ENCODE results near the gene ZP1. TPM values are rescaled to one million over a fixed set of nuclear protein-coding genes. Genes with fewer than 3 reads are reported as not detected.
A peak's percentile ranks its signal among the peaks of the same experiment; 100 is the strongest.

ZP1 gene
- total RNA-seq, 1 donor from 2014 or later = not detected

DNA sequence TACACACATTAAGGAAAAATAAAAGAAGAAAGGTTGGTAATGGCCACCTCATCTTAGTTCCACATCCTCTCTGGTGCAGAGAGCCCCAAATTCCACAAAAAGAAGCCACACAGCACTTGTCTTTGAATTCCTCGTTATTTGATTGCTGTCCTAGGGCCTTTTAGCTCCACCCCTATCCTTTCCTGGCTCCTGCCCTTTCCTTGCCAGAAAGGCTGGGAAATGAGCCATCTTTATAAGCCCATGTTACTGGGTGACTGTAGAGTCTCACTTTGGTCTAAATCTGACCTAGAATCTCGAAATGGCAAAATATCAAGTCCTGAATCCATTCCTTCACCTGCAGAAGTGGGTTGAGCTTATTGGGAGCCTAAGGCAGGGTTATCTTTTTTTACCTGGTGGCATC is 52.6 kb downstream of the ZP1 start:
- Mint-ChIP-seq H3K27me3 (peaks cover 2% of the 10 kb centered on the region), H3K9me3 (no peaks in the 10 kb centered on the region), H3K4me3 (no peak overlapping the region), H3K4me1 (peaks cover 31% of the 10 kb centered on the region), H3K36me3 (ENCODE audit: low read depth) (peaks cover 44% of the 10 kb centered on the region), H3K27ac (no peak overlapping the region)
- DNase-seq = no peak
- intact Hi-C loops (cut with micrococcal nuclease) = loop anchor here (5.0 to 10.0 kb wide), 2 partner anchors 105 to 192 kb away; no protein-coding TSS in a partner anchor

DNA sequence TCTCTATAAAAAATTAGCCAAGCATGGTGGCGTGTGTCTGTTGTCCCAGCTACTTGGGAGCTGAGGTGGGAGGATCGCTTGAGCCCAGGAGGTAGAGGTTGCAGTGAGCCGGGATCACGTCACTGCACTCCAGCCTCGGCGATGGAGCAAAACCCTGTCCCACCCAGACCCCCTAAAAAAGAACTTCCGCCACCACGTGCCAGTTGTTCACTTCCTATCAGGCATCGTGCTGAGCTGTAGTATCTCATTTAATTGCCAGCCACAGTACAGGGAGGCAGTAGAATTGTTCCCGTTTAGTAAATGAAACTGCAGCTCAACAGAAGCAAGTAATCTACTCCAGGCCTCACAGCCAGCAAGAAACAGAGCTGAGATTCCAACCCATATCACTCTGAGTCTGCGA is 53.9 kb downstream of the ZP1 start:
- no peaks in the 10 kb centered on the region for H3K9me3 Mint-ChIP-seq
- no peak for DNase-seq
- no peak overlapping the region for H3K27ac Mint-ChIP-seq
- no peak overlapping the region for H3K4me3 Mint-ChIP-seq
- peaks cover 15% of the 10 kb centered on the region for H3K27me3 Mint-ChIP-seq
- peaks cover 30% of the 10 kb centered on the region for H3K4me1 Mint-ChIP-seq
- peaks cover 37% of the 10 kb centered on the region for H3K36me3 Mint-ChIP-seq (ENCODE audit: low read depth)
- intact Hi-C loops (cut with micrococcal nuclease) = no loop called here

DNA sequence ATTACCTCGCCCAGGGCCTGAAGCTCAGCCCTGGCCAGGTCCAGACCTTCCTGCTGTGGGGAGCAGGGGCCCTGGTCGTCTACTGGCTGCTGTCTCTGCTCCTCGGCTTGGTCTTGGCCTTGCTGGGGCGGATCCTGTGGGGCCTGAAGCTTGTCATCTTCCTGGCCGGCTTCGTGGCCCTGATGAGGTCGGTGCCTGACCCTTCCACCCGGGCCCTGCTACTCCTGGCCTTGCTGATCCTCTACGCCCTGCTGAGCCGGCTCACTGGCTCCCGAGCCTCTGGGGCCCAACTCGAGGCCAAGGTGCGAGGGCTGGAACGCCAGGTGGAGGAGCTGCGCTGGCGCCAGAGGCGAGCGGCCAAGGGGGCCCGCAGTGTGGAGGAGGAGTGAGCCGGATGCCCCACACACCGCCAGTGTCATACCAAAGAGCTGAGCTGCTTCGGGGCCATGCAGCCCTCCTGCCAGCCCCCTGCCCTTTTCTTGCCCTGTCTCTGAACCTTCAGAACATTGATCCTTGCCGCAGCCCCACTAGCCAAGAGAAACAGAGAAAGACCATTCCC is 54.5 kb downstream of the ZP1 start:
- intact Hi-C loops (cut with micrococcal nuclease) = no loop called here
- Mint-ChIP-seq H3K36me3 (ENCODE audit: low read depth) (peaks cover 37% of the 10 kb centered on the region), H3K4me1 (peaks cover 26% of the 10 kb centered on the region), H3K9me3 (no peaks in the 10 kb centered on the region), H3K4me3 (no peak overlapping the region), H3K27me3 (peaks cover 21% of the 10 kb centered on the region), H3K27ac (no peak overlapping the region)
- no peak for DNase-seq

DNA sequence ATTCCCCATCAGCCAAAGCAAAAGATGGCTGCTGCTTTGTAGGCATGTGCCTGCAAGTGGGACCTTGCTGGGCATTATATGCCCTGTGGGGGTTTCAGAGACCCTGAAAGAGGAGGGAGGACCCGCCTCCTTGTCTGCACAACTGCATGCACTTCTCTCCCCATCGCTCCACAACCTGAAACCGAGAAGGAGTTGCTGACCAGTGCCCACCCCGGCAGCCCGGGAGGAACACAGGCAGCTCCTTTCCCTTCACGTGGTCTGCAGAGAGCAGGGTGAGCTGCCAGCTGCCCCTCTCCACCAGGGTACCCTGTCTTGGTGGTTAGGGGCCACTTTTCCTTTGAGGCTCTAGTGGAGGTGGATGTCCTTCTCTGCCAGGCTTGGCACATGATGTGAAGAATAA is 55.6 kb downstream of the ZP1 start:
- H3K4me1 Mint-ChIP-seq = peaks cover 20% of the 10 kb centered on the region
- H3K4me3 Mint-ChIP-seq = no peak overlapping the region
- peaks cover 32% of the 10 kb centered on the region for H3K36me3 Mint-ChIP-seq (ENCODE audit: low read depth)
- intact Hi-C loops (cut with micrococcal nuclease) = no loop called here
- H3K27me3 Mint-ChIP-seq = peaks cover 27% of the 10 kb centered on the region
- no peaks in the 10 kb centered on the region for H3K9me3 Mint-ChIP-seq
- DNase-seq = no peak
- H3K27ac Mint-ChIP-seq = no peak overlapping the region

DNA sequence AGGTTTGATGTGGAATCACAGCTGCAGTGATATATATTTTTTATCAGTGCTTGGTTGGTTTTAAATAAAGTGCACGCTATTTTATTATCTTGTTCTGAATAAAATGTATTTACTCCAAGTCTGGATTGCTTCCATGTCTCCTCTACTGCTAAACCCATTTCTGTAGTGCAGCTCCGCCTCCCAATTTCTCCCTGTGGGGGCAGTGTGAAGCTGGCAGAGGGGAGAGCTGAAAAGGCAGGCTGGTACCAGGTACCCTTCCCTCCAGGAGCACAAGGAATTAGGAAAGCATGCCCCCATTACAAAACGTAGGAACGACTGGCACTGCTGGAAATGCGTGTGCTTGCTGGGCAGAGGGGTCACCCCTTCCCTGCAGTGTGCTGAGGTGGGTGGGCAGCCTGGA is 56.0 kb downstream of the ZP1 start:
- Mint-ChIP-seq H3K27ac (no peak overlapping the region), H3K27me3 (peaks cover 27% of the 10 kb centered on the region), H3K4me3 (no peak overlapping the region), H3K36me3 (ENCODE audit: low read depth) (peaks cover 32% of the 10 kb centered on the region), H3K4me1 (peaks cover 20% of the 10 kb centered on the region), H3K9me3 (no peaks in the 10 kb centered on the region)
- intact Hi-C loops (cut with micrococcal nuclease) = no loop called here
- no peak for DNase-seq

DNA sequence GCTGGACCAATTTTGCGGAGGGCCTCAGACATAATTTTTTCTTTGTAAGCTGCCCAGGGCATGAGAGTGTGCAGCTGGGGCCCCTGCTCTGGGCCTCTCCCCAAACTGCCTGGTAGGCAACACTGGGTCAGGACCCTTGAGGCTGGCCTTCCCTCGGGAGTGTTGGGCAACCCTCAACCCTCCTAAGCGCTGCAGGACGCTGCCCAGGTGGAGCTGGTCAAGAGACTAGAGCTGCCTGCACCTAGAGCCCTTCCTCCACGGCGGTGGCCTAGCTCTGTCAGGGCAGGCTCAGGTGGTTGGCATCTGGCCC is 56.4 kb downstream of the ZP1 start:
- intact Hi-C loops (cut with micrococcal nuclease) = no loop called here
- peak overlapping the region; percentile 74 for H3K4me3 Mint-ChIP-seq
- H3K27me3 Mint-ChIP-seq = peaks cover 27% of the 10 kb centered on the region
- DNase-seq = no peak
- H3K4me1 Mint-ChIP-seq = peaks cover 17% of the 10 kb centered on the region
- no peak overlapping the region for H3K27ac Mint-ChIP-seq
- H3K36me3 Mint-ChIP-seq (ENCODE audit: low read depth) = peaks cover 32% of the 10 kb centered on the region
- no peaks in the 10 kb centered on the region for H3K9me3 Mint-ChIP-seq

DNA sequence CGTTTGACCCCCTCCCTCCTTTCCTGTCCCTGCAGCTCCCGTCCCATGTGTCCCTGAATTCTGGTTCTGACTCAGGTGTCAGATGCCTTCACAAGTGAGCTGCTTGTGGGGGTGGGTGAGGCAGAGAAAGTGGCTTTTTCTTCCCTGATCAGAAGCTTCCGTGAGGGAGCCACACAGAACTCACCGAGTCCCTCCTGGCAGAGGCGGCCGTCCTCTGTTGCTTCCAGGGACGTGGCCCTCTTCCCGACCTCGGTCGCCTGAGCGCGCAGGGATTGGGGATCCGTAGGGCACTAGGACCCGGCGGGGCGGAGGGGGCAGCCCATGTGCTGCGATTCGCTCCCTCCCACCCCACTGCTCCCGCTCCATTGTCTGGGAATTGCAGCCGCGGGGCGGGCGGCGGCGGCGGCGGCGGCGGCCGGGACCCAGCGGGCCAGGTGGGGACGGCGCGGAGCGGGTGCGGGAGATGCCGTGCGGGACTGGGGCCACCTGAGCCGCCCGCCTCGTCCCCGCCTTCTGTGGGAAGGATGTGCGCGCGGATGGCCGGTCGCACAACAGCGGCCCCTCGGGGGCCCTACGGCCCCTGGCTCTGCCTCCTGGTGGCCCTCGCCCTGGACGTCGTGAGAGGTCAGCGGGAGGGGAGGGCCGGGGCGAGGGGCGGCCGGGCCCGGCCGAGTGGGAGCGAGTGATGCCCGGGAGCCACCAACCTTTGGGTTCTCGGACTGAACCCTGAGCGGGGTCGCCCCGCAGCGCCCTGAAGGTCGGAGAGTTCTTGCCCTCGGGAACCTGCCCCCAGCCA is 57.0 kb downstream of the ZP1 start, which contains the start of gene TMEM132A:
Gene TMEM132A, plus strand, starts transcription at position 351 of the 796 bp plus-strand sequence. Its CDS starts 174 bp downstream, at position 525.
- Mint-ChIP-seq H3K27ac (peak within 1 kb of the TSS; percentile 38), H3K4me1 (peaks cover 16% of the 10 kb centered on the region), H3K36me3 (ENCODE audit: low read depth) (peaks cover 32% of the 10 kb centered on the region), H3K9me3 (no peaks in the 10 kb centered on the region), H3K4me3 (peak within 1 kb of the TSS; percentile 74), H3K27me3 (peaks cover 28% of the 10 kb centered on the region)
- intact Hi-C loops (cut with micrococcal nuclease) = no loop called here
- peak; percentile 73 for DNase-seq

Other genes starting within 250 kb of the ZP1 start
- not detected in 2 replicates for gene MS4A8, start 167.9 kb upstream of the ZP1 start, total RNA-seq
- not detected in 2 replicates for gene MS4A18, start 142.8 kb upstream of the ZP1 start, total RNA-seq
- gene MS4A15, start 110.7 kb upstream of the ZP1 start, total RNA-seq = not detected in 2 replicates
- gene MS4A10, start 82.2 kb upstream of the ZP1 start, total RNA-seq = not detected in 2 replicates
- gene CCDC86, start 25.4 kb upstream of the ZP1 start, total RNA-seq = 90.0 and 91.3 TPM in 2 replicates
- gene PTGDR2, start 11.6 kb upstream of the ZP1 start, total RNA-seq = 0.14 and 0.19 TPM in 2 replicates
- gene PRPF19, start 39.0 kb downstream of the ZP1 start, total RNA-seq = 219 TPM in 2 replicates
- 144 and 147 TPM in 2 replicates for gene TMEM109, start 46.6 kb downstream of the ZP1 start, total RNA-seq
- gene TMEM132A, start 56.9 kb downstream of the ZP1 start, total RNA-seq = 2.3 and 3.5 TPM in 2 replicates
- gene SLC15A3, start 84.6 kb downstream of the ZP1 start, total RNA-seq = 3.0 and 4.0 TPM in 2 replicates
- 416 and 421 TPM in 2 replicates for gene CD6, start 104.1 kb downstream of the ZP1 start, total RNA-seq
- gene CD5, start 234.9 kb downstream of the ZP1 start, total RNA-seq = 368 and 385 TPM in 2 replicates

Data from activated CD4-positive, alpha-beta T cell treated with anti-CD3 and anti-CD28 coated beads, Interleukin-2, amount 10 ng/mL, durations not matched to agents 24 days and 14 days (primary cell).